DOHH2 (cell line): ENCODE data around the gene KIRREL3.

Experiments
- CTCF ChIP-seq: fragments of 200-600 bp; sonication (generic); IDR thresholded peaks from one replicate; pipeline ENCODE4 v1.5.1; 2014; ENCODE audit warnings: antibody characterized with exemption, mild to moderate bottlenecking, low read depth, low read length; ENCODE audit not compliant: poor library complexity, severe bottlenecking
- EZH2phosphoT487 ChIP-seq: fragments of 200-600 bp; sonication (generic); IDR thresholded peaks from 2 replicates; pipeline ENCODE4 v1.6.1; 2017; ENCODE audit warnings: borderline replicate concordance, mild to moderate bottlenecking, antibody characterized with exemption, low read length, moderate library complexity, mixed read lengths

GRCh38 chr11:126406368-126406767 lies 594.2 kb downstream of the KIRREL3 start:
- no peak for TF ChIP-seq CTCF
- TF ChIP-seq EZH2phosphoT487, result no peak
